Measurements from ENCODE around the gene ZSWIM4.
A peak's percentile ranks its signal among the peaks of the same experiment; 100 is the strongest.

Gene ZSWIM4

DNA sequence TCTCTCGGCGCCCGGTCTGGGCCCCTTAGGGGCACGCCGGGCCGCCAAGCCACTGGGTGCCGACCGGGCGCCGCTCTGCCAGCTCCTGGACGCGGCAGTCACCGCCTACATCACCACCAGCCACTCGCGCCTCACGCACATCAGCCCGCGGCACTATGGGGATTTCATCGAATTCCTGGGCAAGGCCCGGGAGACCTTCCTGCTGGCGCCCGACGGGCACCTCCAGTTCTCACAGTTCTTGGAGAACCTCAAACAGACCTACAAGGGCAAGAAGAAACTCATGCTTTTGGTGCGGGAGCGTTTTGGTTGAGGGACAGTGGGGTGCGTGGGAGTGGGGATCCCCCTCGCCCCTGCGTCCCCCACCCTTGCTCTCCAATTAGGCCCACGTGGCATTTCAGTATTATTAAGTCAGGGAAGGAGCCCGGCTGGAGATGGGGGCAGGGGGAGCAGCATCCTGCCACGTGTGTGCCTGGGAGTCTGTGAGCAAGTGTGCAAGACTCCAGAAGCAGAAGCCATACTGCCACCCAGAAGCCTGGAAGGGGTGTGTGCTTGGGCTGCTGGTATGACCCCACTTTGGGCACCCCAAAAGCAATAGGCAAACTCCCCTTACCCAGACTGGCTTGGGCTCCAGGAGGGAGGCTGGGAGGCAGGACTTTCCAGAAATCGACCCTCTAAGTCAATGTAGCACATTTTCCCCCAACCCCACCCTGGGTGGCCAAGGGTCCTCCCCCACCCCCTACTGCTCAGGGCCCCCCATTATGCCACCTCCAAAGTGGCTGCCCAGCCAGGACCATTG is 35.7 kb downstream of the ZSWIM4 start:
- no peak for DNase-seq (ENCODE audit: extremely low spot score)
- ChIA-PET CTCF (interaction anchor here (1.1 kb wide), 1 partner anchor 32 kb away, joined by 3 read pairs; no protein-coding TSS in a partner anchor), POLR2A (interaction anchor here (0.6 to 0.7 kb wide), 2 partner anchors 9 to 30 kb away, joined by 3 read pairs; no protein-coding TSS in a partner anchor)
- TF ChIP-seq, protein P1, sequence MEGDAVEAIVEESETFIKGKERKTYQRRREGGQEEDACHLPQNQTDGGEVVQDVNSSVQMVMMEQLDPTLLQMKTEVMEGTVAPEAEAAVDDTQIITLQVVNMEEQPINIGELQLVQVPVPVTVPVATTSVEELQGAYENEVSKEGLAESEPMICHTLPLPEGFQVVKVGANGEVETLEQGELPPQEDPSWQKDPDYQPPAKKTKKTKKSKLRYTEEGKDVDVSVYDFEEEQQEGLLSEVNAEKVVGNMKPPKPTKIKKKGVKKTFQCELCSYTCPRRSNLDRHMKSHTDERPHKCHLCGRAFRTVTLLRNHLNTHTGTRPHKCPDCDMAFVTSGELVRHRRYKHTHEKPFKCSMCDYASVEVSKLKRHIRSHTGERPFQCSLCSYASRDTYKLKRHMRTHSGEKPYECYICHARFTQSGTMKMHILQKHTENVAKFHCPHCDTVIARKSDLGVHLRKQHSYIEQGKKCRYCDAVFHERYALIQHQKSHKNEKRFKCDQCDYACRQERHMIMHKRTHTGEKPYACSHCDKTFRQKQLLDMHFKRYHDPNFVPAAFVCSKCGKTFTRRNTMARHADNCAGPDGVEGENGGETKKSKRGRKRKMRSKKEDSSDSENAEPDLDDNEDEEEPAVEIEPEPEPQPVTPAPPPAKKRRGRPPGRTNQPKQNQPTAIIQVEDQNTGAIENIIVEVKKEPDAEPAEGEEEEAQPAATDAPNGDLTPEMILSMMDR (IDR thresholded peaks at IDR 0.05; ENCODE audit: control extremely low read depth, extremely low read depth, low read depth, missing control alignments) = no peak

- no peak for DNase-seq (ENCODE audit: extremely low spot score)
- TF ChIP-seq, protein P1 (IDR thresholded peaks at IDR 0.05; ENCODE audit: control extremely low read depth, extremely low read depth, low read depth, missing control alignments) = no peak
- CTCF ChIA-PET = interaction anchor here (1.2 to 1.3 kb wide), 2 partner anchors 15 to 31 kb away, joined by 3 to 8 read pairs; no protein-coding TSS in a partner anchor
- POLR2A ChIA-PET = no interaction called here
These were observed 36.6 kb downstream of the ZSWIM4 start for GRCh38 chr19:13831537-13832467.

DNA sequence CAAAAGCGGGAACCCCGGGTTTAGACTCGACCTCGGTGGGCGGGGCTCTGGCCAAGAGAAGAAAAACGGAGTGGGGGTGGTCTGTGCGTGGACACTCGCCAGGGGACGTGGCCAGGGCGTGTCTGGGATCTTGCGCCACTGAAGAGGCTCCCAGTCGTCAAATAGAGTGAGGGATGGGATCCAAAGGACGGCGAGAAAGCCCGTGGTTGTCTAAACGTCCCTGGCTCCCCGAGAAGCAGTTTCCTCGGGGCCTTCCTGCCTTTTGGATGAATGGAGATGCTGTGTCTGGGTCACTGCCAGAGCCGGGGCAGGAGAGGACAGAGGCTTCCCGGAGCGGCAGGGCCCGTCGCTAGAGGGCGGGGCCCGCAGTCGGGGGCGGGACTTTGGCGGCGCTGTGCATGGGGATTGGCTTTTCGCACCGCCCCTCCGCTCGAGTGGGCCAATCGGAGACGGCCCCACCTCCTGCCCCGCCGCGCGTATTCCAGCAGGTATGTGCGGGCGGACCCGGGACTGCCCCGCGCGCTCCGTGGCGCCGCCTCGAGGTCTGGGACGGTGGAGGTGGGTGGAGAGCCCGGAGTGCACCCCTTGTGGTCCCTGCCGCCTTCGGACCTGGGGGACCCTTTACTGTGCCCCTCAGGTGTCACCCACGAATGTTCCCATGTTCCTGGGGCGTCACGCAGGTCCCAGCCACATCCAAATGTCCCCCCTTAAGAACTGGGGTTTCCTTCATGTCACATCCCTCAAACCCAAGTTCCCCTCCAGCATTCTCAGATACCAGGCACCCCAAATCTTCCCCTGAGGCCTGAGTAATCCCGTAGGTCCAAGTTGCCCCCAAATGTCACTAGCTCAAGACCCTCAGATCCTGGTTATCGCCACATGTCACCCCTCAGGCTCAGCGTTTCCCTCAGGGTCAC is 38.3 kb downstream of the ZSWIM4 start:
- peak; percentile 98 for DNase-seq (ENCODE audit: extremely low spot score)
- POLR2A ChIA-PET = interaction anchor here (0.6 to 0.9 kb wide), 2 partner anchors 21 to 28 kb away, joined by 3 to 4 read pairs; no protein-coding TSS in a partner anchor
- TF ChIP-seq, protein P1 (IDR thresholded peaks at IDR 0.05; ENCODE audit: control extremely low read depth, extremely low read depth, low read depth, missing control alignments) = peak; percentile 66
- CTCF ChIA-PET = interaction anchor here (0.9 to 4.3 kb wide), 8 partner anchors 12 to 174 kb away, joined by 3 to 35 read pairs (median 5); no protein-coding TSS in a partner anchor

- TF ChIP-seq, protein P1 (IDR thresholded peaks at IDR 0.05; ENCODE audit: control extremely low read depth, extremely low read depth, low read depth, missing control alignments) = no peak
- DNase-seq (ENCODE audit: extremely low spot score) = no peak
- CTCF ChIA-PET = interaction anchor here (0.9 to 4.3 kb wide), 7 partner anchors 9 to 173 kb away, joined by 3 to 35 read pairs (median 5); no protein-coding TSS in a partner anchor
- POLR2A ChIA-PET = interaction anchor here (0.6 to 3.2 kb wide), 3 partner anchors 12 to 27 kb away, joined by 3 to 23 read pairs (median 4); no protein-coding TSS in a partner anchor
These were observed 39.2 kb downstream of the ZSWIM4 start for GRCh38 chr19:13834244-13835069.

All from GM10248 (cell line).